ENCODE results near the gene TMEM255B.
A peak's percentile ranks its signal among the peaks of the same experiment; 100 is the strongest.

TMEM255B gene

DNA sequence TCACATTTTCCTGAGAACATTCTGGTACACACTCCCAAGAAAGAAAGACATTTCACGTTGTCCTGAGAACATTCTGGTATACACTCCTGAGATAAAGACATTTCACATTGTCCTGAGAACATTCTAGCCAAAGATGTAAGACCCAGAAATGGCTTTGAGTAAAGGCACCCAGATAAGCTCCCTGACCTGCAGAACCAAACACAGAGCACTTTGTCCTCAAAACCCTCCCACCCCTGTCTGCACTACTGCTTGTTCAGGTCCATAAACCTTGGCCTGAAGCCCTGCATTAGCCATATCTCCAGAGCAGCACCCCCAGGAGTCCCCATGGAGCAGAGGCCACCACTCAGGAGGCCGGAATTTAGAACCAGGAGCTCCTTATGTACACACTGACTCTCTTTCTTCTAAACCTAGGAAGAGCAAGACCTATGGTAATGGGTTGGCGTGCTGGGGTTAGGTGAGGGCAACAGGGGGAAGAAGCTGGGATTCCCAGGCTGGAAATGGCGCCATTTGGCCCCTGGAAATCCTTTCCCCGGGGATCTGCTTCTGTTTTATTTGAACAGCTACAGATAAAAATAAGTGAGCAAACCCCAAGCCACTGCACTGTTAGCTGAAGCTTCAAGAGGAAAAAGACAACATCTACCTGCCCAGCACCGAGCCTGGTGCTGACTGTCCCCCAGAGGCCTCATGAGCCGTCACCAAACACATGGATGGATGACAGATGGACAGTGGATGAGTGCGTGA is 91.1 kb downstream of the TMEM255B start:
- no peak for ATAC-seq
- no peak overlapping the region for H3K4me3 Mint-ChIP-seq
- H3K9me3 Mint-ChIP-seq = no peaks in the 10 kb centered on the region
- H3K27me3 Mint-ChIP-seq = peaks cover 13% of the 10 kb centered on the region
- no peak overlapping the region for H3K27ac Mint-ChIP-seq
- H3K4me1 Mint-ChIP-seq = peaks cover 9% of the 10 kb centered on the region
- H3K36me3 Mint-ChIP-seq = peaks cover 6% of the 10 kb centered on the region

DNA sequence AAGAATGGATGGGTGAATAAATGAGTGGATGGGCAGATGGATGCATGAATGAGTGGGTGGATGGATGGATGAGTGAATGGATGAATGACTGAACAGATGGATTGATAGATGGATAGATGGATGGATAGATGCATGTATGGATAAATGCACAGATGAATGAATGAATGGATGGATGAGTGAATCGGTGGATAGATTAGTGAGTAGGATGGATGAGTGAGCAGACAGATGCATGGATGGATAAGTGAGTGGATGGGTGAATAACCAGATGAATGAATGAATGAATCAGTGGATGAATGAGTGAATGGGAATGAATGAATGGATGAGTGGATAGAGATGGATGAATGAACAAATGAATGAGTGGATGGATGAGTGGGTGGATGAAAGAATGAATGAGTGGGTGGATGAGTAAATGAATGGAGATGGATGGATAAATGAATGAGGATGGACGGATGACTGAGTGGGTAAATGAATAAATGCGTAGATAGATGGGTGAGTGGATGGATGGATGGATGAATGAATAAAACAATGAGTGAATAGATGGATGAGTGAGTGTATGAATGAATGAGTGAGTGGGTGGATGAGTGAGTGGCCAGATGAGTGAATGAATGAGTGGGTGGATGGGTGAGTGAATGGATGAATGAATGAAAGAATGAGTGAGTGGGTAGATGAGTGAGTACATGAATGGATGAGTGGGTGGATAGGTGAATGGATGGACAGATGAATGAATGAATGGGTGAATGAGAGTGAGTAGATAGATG is 91.9 kb downstream of the TMEM255B start:
- Mint-ChIP-seq H3K4me3 (no peak overlapping the region), H3K4me1 (peaks cover 9% of the 10 kb centered on the region), H3K27ac (no peak overlapping the region), H3K27me3 (peaks cover 15% of the 10 kb centered on the region), H3K36me3 (peaks cover 2% of the 10 kb centered on the region), H3K9me3 (no peaks in the 10 kb centered on the region)
- ATAC-seq = no peak

DNA sequence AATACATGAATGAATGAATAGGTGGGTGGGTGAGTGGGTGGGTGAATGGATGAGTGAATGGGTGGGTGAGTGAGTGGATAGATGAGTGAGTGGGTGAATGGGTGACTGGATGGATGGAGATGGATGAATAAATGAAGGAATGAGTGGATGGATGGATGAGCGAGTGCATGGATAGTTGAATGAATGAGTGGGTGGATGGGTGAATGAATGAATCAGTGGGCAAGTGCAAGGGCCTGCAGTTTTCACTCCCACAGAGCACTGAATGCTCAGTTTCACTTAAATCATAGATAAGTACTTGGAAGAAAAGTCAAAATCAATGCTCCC is 92.4 kb downstream of the TMEM255B start:
- H3K27ac Mint-ChIP-seq = no peak overlapping the region
- H3K9me3 Mint-ChIP-seq = no peaks in the 10 kb centered on the region
- peaks cover 20% of the 10 kb centered on the region for H3K27me3 Mint-ChIP-seq
- peaks cover 9% of the 10 kb centered on the region for H3K4me1 Mint-ChIP-seq
- no peaks in the 10 kb centered on the region for H3K36me3 Mint-ChIP-seq
- no peak for ATAC-seq
- H3K4me3 Mint-ChIP-seq = no peak overlapping the region

DNA sequence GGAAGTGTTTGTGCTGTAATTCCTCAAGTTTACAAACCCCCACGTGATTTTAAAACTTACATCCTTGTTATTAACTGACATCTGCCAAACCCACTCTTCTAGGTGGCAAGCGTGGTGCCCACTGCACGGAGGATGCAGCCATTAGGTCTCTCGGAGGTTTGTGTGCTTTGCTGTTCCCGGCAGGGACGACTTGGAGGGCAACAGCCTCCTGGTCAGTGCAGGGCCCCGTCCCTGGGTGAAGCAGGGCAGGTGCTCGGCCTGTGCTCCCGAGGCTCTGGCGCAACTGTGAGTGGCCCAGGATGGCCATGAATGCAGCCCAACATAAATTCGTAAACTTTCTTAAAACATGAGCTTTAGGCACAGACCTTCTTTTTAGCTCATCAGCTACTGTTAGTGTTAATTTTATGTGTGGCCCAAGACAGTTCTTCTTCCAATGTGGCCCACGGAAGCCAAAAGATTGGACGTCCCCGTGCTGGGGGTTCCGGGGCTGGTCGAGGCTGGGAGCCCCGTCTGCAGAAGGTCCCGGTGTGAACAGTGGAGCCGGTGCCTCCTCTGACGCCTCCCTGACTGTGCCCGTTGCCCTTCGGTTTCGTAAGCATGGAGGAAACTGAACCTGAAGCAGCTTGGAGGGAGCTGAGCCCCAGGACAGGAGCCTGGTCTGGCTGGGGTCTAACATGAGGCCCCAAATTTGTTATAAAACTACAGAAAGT is 93.0 kb downstream of the TMEM255B start:
- Mint-ChIP-seq H3K27me3 (peaks cover 24% of the 10 kb centered on the region), H3K9me3 (no peaks in the 10 kb centered on the region), H3K4me3 (no peak overlapping the region), H3K36me3 (no peaks in the 10 kb centered on the region), H3K4me1 (peaks cover 9% of the 10 kb centered on the region), H3K27ac (no peak overlapping the region)
- ATAC-seq = no peak

DNA sequence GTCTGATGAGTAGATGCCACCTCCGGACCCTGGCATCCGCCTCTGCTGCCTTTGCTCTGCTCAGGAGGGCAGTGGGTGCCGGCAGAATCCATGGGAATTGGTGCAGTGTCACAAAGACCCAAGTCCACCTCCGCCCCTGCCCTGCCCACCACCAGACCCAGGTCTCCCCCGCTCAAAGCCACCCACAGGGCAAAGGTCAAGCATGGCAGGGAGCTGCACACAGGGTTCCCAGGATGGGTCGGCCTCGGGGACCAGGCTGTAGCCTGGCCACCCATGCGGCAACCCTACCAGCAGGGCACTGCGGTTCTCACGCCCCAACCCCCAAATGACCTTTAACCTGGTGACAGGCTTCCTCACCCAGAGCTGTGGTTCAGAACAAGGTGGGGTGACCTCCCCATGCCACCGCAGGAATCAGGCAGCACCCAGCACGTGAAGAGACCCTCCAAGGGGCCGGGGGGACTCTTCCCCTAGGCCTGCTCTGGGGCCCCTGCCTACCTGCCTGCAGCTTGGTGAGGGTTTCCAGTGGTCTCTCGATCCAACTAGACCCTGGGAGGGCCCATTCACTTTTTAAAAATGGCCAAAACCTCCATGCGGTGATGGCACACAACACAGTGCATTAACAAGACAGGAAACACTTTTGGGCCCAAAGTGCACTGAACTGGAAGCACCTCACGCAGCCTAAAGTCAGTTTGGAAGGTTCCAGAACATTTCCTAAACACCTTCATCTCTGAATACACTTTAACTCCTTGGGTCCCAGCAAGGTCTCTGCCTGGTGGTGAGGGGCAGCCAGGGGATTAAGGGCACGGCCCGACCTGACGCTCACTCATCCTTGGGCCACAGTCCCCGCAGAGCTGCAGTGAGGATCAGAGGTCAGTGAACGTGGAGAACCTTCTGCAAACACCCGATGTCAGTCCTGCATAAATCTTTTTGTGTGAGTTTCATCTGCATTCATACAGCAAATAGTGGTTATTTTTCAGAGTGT is 93.8 kb downstream of the TMEM255B start:
- no peaks in the 10 kb centered on the region for H3K36me3 Mint-ChIP-seq
- H3K4me1 Mint-ChIP-seq = peaks cover 9% of the 10 kb centered on the region
- H3K9me3 Mint-ChIP-seq = no peaks in the 10 kb centered on the region
- peaks cover 24% of the 10 kb centered on the region for H3K27me3 Mint-ChIP-seq
- ATAC-seq = no peak
- no peak overlapping the region for H3K27ac Mint-ChIP-seq
- no peak overlapping the region for H3K4me3 Mint-ChIP-seq

DNA sequence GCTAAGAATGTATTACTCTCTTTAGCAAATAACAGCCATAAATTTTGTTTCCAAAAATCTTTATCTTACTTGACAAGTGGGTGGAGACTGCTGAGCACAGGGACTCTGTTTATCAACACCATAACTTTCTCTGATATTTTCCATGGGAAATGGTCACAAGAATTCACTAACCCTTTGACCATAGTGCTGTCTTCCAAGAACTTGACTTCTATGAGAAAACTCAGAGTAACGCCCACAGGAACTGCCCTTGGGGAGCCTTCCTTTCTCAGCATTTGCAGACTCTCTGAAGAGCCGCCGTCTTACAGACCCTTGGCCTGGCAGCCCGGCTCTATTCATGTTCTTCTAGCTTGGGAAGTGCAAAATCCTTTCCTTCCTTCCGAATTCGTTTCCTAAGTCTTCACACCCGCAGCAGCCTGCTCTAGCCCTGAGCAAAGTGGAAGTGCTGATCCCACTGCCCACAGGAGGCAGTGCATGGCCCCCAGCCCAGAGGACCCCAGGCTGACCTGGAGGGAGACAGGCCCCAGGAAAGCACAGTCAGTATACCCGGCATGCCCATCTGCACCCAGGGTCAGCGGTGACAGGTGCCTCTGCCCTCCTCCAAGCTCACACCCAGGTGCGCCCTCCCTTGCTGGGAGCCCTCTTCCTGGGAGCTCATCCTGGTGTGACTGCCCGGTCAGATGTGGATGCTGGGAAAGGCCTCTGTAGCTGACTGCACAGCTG is 94.7 kb downstream of the TMEM255B start:
- H3K27me3 Mint-ChIP-seq = peaks cover 24% of the 10 kb centered on the region
- no peaks in the 10 kb centered on the region for H3K36me3 Mint-ChIP-seq
- no peak overlapping the region for H3K4me3 Mint-ChIP-seq
- H3K4me1 Mint-ChIP-seq = peaks cover 9% of the 10 kb centered on the region
- ATAC-seq = no peak
- H3K9me3 Mint-ChIP-seq = peaks cover 4% of the 10 kb centered on the region
- H3K27ac Mint-ChIP-seq = no peak overlapping the region

DNA sequence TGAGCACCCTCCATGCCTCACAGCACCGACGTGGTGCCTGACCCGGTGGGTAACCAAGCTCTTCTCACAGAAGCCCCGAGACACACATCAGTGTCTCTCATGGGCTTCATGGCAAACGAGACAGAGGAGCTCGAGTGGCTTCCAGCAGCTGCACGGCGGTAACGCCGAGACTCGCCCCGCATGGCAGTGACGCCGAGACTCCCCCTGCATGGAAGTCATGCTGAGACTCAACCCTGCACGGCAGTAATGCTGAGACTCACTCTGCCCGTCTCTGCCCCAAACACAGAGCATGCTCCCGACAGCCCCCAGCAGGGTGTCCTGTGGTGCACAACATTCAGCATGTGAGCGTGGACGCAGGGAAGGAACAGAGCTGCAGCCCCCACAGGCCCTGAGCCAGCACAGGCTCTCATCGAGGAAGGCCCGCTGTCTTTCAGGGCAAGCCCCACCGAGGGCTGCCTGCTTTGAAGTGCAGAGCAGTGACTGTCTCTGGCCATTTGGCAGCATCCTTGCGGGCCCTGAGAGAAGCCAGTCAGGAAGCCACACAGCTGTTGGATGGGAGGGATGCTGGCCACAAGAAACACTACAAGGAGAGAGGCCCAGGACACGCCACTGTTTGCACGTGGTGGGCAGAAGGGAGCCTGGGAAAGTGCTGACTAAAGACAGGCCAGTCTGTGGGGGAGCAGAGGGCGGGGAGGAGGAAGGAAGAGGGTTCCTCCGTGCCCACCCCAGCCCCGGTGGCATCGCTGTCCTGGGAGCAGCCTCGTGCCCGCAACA is 95.4 kb downstream of the TMEM255B start:
- peak; percentile 40 for ATAC-seq
- H3K27me3 Mint-ChIP-seq = peaks cover 24% of the 10 kb centered on the region
- H3K27ac Mint-ChIP-seq = no peak overlapping the region
- peaks cover 9% of the 10 kb centered on the region for H3K4me1 Mint-ChIP-seq
- H3K36me3 Mint-ChIP-seq = peaks cover 6% of the 10 kb centered on the region
- H3K4me3 Mint-ChIP-seq = no peak overlapping the region
- H3K9me3 Mint-ChIP-seq = peaks cover 10% of the 10 kb centered on the region

DNA sequence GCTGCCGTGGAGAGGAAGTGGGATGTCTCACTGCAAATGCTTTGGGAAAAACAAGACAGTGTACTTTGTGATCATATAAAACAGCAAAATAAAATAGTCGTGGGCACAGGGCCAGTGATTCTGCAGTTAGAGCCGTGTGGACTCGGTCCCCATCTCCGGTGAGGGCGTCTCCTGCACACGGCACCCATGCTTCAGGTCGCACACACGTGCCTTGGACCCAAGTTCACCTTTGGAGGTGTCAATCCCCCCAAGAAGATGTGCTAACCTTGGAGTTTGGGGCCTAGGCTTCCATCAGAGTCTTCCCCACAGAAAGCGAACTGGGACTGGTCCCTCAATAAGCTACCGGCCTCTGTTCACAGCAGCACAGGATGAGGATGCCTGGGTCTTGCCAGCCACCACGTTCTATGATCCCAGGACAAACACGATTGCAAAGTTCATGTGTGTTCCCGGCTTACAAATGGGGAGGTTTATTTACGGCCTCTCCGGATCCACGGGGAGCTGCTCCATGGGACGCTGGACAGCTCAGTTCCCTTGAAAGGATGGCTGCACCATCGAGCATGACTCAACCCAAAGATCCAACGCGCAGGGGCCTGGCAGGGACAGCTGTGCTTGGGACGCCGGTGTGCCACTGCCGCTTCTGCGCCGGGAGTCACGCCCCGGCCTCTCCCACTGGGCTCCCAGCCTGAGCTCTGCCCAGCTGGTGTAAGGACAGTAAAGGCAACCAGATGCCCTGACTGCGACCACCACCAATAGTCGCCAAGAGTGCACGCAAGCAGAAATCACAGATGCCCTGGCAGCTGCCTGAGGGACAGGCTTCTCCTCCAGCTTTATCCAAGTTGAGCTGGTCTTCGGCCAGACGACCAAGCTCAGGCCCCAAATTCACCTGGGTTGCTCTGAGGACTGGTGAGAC is 96.2 kb downstream of the TMEM255B start:
- Mint-ChIP-seq H3K27me3 (peaks cover 24% of the 10 kb centered on the region), H3K9me3 (peaks cover 11% of the 10 kb centered on the region), H3K4me3 (no peak overlapping the region), H3K4me1 (peaks cover 15% of the 10 kb centered on the region), H3K27ac (no peak overlapping the region), H3K36me3 (peaks cover 12% of the 10 kb centered on the region)
- ATAC-seq = no peak

DNA sequence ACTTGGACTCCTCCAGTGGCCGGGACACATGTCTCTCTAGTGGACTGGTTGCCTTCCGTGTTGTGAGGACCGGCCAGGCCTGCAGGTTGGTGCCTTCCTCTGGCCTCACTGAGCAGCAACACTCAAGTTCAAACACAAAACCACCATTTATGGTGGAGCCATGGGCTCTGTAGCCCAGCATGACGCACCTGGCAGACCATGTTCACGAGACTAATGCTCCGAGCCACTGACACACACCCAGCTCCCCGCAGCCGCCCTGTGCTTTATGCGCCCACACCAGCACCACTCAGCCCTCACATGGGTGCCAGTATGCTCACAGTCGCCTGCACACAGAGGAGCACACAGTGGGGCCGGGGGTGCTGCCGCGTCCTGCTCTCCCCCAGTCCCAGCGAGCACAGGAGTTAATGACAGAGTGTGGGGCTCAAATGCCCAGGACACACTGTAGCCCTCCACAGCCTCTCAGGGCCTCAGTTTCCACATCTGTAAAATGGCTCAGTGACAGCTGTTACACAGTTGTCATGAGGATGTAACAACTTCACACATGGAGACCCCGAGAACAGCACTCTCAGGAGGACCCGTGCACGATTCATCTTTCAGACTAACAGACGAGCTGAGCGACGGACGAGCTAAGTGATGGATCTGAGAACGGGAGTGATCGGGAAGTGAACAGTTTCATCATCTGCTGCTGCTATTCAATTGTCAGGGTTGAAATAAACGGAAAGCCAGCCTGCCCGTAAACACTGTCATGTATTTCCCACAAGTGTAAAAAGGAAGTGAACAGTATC is 97.1 kb downstream of the TMEM255B start:
- Mint-ChIP-seq H3K27me3 (peaks cover 24% of the 10 kb centered on the region), H3K27ac (no peak overlapping the region), H3K36me3 (peaks cover 17% of the 10 kb centered on the region), H3K4me3 (no peak overlapping the region), H3K9me3 (peaks cover 11% of the 10 kb centered on the region), H3K4me1 (peaks cover 23% of the 10 kb centered on the region)
- ATAC-seq = no peak

DNA sequence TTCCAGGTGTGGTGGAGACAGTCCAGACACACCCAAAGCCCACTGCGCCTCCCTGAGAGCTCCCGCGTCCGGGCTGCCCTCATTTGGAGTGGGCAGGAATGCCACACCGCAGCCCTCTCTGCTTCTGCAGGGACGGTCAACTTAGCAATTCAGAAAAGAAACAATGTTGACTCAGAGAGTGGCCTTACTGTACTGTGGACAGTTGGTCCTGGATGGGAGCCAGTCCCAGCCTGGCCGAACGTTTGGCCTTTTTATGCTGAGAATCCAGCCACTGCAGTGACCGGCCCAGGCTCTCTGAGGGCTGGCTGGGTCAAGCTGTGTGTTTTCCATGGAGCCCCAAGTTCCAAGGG is 97.7 kb downstream of the TMEM255B start:
- ATAC-seq = no peak
- no peak overlapping the region for H3K4me3 Mint-ChIP-seq
- peaks cover 11% of the 10 kb centered on the region for H3K9me3 Mint-ChIP-seq
- H3K27me3 Mint-ChIP-seq = peaks cover 30% of the 10 kb centered on the region
- H3K4me1 Mint-ChIP-seq = peaks cover 28% of the 10 kb centered on the region
- H3K27ac Mint-ChIP-seq = no peak overlapping the region
- H3K36me3 Mint-ChIP-seq = peaks cover 22% of the 10 kb centered on the region

DNA sequence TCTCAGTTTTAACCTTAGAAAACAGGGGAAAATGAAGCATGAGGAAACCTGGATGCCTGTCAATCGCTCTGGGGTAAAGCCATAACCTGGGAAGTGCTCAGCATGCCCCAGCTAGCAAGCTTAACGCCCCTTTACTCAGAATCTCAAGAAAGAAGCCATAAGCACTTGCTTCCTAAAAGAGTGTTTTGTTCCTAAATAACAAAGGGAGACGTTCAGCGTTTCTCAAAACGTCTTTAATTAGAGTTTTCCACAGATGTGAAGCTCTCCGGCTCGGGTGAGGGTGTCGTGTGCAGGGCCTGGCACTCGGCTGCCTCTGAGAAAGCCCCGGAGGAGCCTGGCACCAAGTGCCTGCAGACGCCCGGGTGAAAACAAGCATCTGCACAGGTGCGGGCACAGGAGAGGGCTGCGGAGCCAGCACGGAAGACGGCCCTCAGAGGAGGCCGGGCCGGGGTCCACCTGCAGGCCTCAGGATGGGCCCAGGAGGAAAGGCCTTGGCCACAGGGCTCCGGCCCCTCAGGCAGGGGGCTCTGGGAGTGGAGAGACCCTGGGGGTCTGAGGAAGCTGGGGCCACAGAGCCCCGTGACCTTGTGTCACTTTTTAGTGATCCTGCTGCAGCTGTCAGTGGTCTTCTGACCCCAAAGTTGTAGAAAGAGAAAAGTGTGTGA is 98.6 kb downstream of the TMEM255B start:
- Mint-ChIP-seq H3K27me3 (peaks cover 40% of the 10 kb centered on the region), H3K4me3 (no peak overlapping the region), H3K4me1 (peaks cover 37% of the 10 kb centered on the region), H3K27ac (no peak overlapping the region), H3K9me3 (peaks cover 11% of the 10 kb centered on the region), H3K36me3 (peaks cover 31% of the 10 kb centered on the region)
- no peak for ATAC-seq
